ENCODE results near the gene SLC22A4. TPM values are rescaled to one million over a fixed set of nuclear protein-coding genes. Genes with fewer than 3 reads are reported as not detected.

Gene SLC22A4
- polyA plus RNA-seq, 1 donor from 2014 or later: 2.0 TPM

GRCh38 chr5:132266836-132267160 lies 27.4 kb upstream of the SLC22A4 start:
- Histone ChIP-seq H3K9me2 (ENCODE audit: insufficient read depth, low read length) (no peaks in the 10 kb centered on the region), H4K20me1 (ENCODE audit: insufficient read depth) (no peaks in the 10 kb centered on the region), H3K4me3 (ENCODE audit: low read length) (no peak overlapping the region), H3K9me3 (ENCODE audit: low read length) (no peaks in the 10 kb centered on the region), H3F3A (ENCODE audit: insufficient read depth, low read length, poor library complexity, severe bottlenecking) (no peaks in the 10 kb centered on the region), H2AFZ (ENCODE audit: low read depth, low read length) (no peak overlapping the region), H3K9ac (ENCODE audit: low read length) (no peak overlapping the region), H3K4me2 (ENCODE audit: low read length) (no peak overlapping the region), H3K79me2 (replicated peaks; ENCODE audit: insufficient read depth, low read length) (no peaks in the 10 kb centered on the region), H3K27me3 (ENCODE audit: insufficient read depth, low read depth, low read length) (no peaks in the 10 kb centered on the region), H3K27ac (ENCODE audit: low read length) (no peak overlapping the region), H3K36me3 (ENCODE audit: insufficient read depth, low read length) (no peaks in the 10 kb centered on the region)
- TF ChIP-seq EP300 (conservative IDR thresholded peaks at IDR 0.05; ENCODE audit: poor library complexity, severe bottlenecking) (no peak), POLR2AphosphoS5 (IDR thresholded peaks at IDR 0.05) (no peak), SMC3 (conservative IDR thresholded peaks at IDR 0.05; ENCODE audit: poor library complexity) (no peak), EZH2 (IDR thresholded peaks at IDR 0.05; ENCODE audit: borderline replicate concordance, insufficient read depth, low read length, poor library complexity, severe bottlenecking) (no peak), RAD21 (conservative IDR thresholded peaks at IDR 0.05) (no peak)

GRCh38 chr5:132267166-132267739 lies 26.9 kb upstream of the SLC22A4 start:
- H3K9me3 ChIP-seq (ENCODE audit: low read length): no peaks in the 10 kb centered on the region
- no peak overlapping the region for H2AFZ ChIP-seq (ENCODE audit: low read depth, low read length)
- H4K20me1 ChIP-seq (ENCODE audit: insufficient read depth): no peaks in the 10 kb centered on the region
- no peaks in the 10 kb centered on the region for H3K79me2 ChIP-seq (replicated peaks; ENCODE audit: insufficient read depth, low read length)
- no peak overlapping the region for H3K9ac ChIP-seq (ENCODE audit: low read length)
- H3K36me3 ChIP-seq (ENCODE audit: insufficient read depth, low read length): no peaks in the 10 kb centered on the region
- H3K27me3 ChIP-seq (ENCODE audit: insufficient read depth, low read depth, low read length): no peaks in the 10 kb centered on the region
- TF ChIP-seq CTCF (IDR thresholded peaks at IDR 0.05; ENCODE audit: poor library complexity, severe bottlenecking): no peak
- no peak for TF ChIP-seq REST (IDR thresholded peaks at IDR 0.05; ENCODE audit: borderline replicate concordance)
- no peak for TF ChIP-seq TAF1 (IDR thresholded peaks at IDR 0.05; ENCODE audit: low read depth)
- no peak for TF ChIP-seq EZH2 (IDR thresholded peaks at IDR 0.05; ENCODE audit: borderline replicate concordance, insufficient read depth, low read length, poor library complexity, severe bottlenecking)
- H3K9me2 ChIP-seq (ENCODE audit: insufficient read depth, low read length): no peaks in the 10 kb centered on the region
- H3K27ac ChIP-seq (ENCODE audit: low read length): no peak overlapping the region
- H3K4me3 ChIP-seq (ENCODE audit: low read length): no peak overlapping the region
- no peak overlapping the region for H3K4me2 ChIP-seq (ENCODE audit: low read length)
- H3F3A ChIP-seq (ENCODE audit: insufficient read depth, low read length, poor library complexity, severe bottlenecking): no peaks in the 10 kb centered on the region
